Measurements from ENCODE around the gene SEMA5B.

GRCh38 chr3:123053107-123053506 is 25.5 kb upstream of the SEMA5B start:
- TF ChIP-seq POLR2AphosphoS5 (IDR thresholded peaks at IDR 0.05; ENCODE audit: borderline replicate concordance, low read depth, low read length) (no peak), EZH2 (IDR thresholded peaks at IDR 0.05) (no peak), FOXP2 (optimal IDR thresholded peaks at IDR 0.05; ENCODE audit: control extremely low read depth, extremely low read length, insufficient read depth) (no peak)

Measured in SK-N-MC (cell line).